HG02759 (cell line): ENCODE measurements around the gene TOX2.
A peak's percentile ranks its signal among the peaks of the same experiment; 100 is the strongest.

Source experiments
- ATAC-seq: cut with Tn5 transposase; IDR thresholded peaks from one replicate; pipeline ENCODE4 v1.9.1; 2021; ENCODE audit warnings: mild to moderate bottlenecking, moderate library complexity; ENCODE audit not compliant: unreplicated experiment

The TOX2 gene

GRCh38 chr20:44073011-44073674 is 158.5 kb downstream of the TOX2 start:
- ATAC-seq: no peak

- no peak for ATAC-seq
These were observed 159.0 kb downstream of the TOX2 start for GRCh38 chr20:44073675-44074071.

- no peak for ATAC-seq
These were observed 159.8 kb downstream of the TOX2 start for GRCh38 chr20:44074252-44075151.

- no peak for ATAC-seq
These were observed 160.7 kb downstream of the TOX2 start for GRCh38 chr20:44075191-44075949.

GRCh38 chr20:44075950-44076232 is 161.2 kb downstream of the TOX2 start:
- ATAC-seq: no peak

- ATAC-seq: no peak
These were observed 164.6 kb downstream of the TOX2 start for GRCh38 chr20:44079291-44079690.

GRCh38 chr20:44080064-44080463 is 165.4 kb downstream of the TOX2 start:
- ATAC-seq: no peak

- peak; percentile 60 for ATAC-seq
These were observed 166.1 kb downstream of the TOX2 start for GRCh38 chr20:44080646-44081267.

GRCh38 chr20:44081476-44081875 is 166.8 kb downstream of the TOX2 start:
- ATAC-seq: no peak

- ATAC-seq: no peak
These were observed 167.2 kb downstream of the TOX2 start for GRCh38 chr20:44081888-44082287.

GRCh38 chr20:44083220-44083933 is 168.7 kb downstream of the TOX2 start:
- no peak for ATAC-seq

- ATAC-seq: no peak
These were observed 169.8 kb downstream of the TOX2 start for GRCh38 chr20:44084439-44084838.

- ATAC-seq: no peak
These were observed 170.2 kb downstream of the TOX2 start for GRCh38 chr20:44084891-44085290.

- no peak for ATAC-seq
These were observed 171.2 kb downstream of the TOX2 start for GRCh38 chr20:44085616-44086434.

GRCh38 chr20:44087051-44087856 is 172.6 kb downstream of the TOX2 start:
- ATAC-seq: no peak

- no peak for ATAC-seq
These were observed 173.1 kb downstream of the TOX2 start for GRCh38 chr20:44087857-44088120.

- no peak for ATAC-seq
These were observed 175.5 kb downstream of the TOX2 start for GRCh38 chr20:44089987-44090674.

GRCh38 chr20:44091026-44091425 is 176.4 kb downstream of the TOX2 start:
- no peak for ATAC-seq
